HG03196 (cell line): ENCODE measurements around the gene SLX1B.
"Not testable (repeated sequence)": the region's sequence is repeated elsewhere in the genome, so short reads cannot be mapped to it uniquely, and the experiment has no call there.

Experiments
- ATAC-seq: cut with Tn5 transposase; IDR thresholded peaks from one replicate; pipeline ENCODE4 v1.9.1; 2021; ENCODE audit not compliant: unreplicated experiment

The SLX1B gene

GRCh38 chr16:29454269-29454668 lies at the start of gene SLX1B, which contains the start of gene BOLA2:
Gene SLX1B (plus strand): TSS chr16:29454533.
Gene BOLA2 (minus strand): TSS chr16:29454351. CDS start chr16:29454253, 98 bp downstream.
- ATAC-seq, result peak; percentile 79

- ATAC-seq, result not testable (repeated sequence)
Measured at GRCh38 chr16:29405249-29405648, 49.1 kb upstream of the SLX1B start.

DNA sequence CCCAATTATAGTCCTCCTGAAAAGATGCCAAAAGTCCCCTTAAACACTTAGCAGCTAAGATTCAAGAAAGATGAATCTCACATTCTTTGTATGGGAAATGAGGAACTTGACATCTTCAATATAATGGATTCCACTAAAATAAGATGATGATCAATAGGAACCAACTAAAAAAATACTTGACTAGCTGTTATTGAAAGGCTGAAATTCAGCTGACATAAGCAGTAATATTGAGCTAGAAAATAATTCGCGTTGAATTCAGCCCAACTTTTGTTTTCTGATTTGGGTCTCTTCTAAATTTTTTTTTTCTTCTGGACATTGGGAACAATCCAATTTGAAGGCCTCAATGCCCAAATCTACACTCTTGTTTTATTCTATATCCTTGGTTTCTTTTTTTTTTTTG lies 30.7 kb upstream of the SLX1B start:
- not testable (repeated sequence) for ATAC-seq

GRCh38 chr16:29425390-29425789 lies 28.9 kb upstream of the SLX1B start:
- ATAC-seq, result not testable (repeated sequence)

DNA sequence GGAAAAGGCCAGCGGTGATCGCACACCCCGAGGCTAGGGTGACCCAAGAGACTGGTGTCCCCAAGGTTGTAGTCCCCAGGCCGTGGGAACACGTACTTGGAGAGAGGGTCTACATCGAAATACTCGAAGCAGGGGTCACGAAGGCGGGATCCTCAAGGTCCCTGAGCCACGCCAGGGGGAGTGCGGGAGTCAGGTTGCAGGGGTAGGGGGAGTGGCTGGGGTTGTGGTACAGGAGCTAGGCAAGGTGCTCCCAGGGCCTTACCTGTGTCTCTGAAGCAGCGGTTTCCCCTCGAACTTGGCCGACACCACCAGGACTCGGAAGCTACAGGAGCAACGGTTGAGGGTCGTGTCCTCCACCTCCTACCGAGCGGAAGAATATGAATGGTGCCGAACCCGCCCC lies 579 bp upstream of the SLX1B start:
- peak; percentile 13 for ATAC-seq

GRCh38 chr16:29454828-29455227 lies 495 bp downstream of the SLX1B start:
- ATAC-seq, result peak; percentile 44

- not testable (repeated sequence) for ATAC-seq
Measured at GRCh38 chr16:29457660-29458059, 3.3 kb downstream of the SLX1B start.

DNA sequence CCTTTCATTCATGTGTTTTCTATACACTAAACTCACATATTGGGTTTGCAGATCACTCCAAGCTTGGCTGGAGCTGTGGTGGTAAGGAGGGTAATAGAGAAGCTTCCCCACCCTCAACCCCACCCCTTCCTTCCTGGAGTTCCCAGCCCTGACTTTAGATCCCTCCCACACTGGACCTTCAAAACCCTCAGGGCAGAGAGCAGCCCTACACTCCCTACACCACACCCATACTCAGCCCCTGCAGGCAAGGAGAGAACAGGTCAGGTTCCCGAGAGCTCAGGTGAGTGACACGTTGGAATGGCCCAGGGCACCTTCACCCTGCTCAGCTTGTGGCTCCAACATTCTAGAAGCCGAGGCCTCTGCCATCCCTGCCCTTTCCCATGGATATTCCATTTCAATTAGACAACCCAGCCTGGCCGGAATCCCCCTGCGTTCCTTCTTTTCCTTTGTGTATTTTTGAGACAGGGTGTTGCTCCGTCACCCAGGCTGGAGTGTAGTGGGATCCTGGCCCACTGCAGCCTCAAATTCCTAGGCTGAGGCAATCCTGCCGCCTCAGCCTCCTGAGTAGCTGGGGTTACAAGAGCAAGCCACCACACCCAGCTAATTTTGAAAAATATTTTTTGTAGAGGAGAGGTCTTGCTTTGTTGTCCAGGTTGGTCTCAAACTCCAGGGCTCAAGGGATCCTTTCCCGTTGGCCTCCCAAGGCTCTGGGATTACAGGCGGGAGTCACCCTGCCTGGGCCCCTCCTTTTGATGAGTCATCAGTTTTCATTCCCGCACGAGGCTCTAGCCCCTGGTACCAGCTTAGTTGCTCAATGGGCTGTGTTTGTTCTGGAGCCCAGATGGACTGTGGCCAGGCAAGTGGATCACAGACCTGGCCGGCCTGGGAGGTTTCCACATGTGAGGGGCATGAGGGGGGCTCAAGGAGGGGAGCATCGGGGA lies 5.6 kb downstream of the SLX1B start, which contains the start of gene SULT1A4:
SULT1A4 (plus strand) TSS at position 208 of the 941 bp plus-strand sequence. CDS start 1,473 bp downstream, outside the sequence.
- not testable (repeated sequence) for ATAC-seq

DNA sequence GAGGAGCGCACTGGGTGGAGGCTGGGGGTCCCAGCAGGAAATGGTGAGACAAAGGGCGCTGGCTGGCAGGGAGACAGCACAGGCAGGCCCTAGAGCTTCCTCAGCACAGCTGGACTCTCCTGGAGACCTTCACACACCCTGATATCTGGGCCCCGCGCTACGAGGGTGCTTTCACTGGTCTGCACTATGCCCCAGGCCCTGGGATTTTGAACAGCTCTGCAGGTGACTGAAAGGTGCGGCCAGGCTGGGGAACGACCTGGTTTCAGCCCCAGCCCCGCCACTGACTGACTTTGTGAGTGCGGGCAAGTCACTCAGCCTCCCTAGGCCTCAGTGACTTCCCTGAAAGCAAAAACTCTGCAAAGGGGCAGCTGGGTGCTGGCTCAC lies 6.3 kb downstream of the SLX1B start:
- not testable (repeated sequence) for ATAC-seq

DNA sequence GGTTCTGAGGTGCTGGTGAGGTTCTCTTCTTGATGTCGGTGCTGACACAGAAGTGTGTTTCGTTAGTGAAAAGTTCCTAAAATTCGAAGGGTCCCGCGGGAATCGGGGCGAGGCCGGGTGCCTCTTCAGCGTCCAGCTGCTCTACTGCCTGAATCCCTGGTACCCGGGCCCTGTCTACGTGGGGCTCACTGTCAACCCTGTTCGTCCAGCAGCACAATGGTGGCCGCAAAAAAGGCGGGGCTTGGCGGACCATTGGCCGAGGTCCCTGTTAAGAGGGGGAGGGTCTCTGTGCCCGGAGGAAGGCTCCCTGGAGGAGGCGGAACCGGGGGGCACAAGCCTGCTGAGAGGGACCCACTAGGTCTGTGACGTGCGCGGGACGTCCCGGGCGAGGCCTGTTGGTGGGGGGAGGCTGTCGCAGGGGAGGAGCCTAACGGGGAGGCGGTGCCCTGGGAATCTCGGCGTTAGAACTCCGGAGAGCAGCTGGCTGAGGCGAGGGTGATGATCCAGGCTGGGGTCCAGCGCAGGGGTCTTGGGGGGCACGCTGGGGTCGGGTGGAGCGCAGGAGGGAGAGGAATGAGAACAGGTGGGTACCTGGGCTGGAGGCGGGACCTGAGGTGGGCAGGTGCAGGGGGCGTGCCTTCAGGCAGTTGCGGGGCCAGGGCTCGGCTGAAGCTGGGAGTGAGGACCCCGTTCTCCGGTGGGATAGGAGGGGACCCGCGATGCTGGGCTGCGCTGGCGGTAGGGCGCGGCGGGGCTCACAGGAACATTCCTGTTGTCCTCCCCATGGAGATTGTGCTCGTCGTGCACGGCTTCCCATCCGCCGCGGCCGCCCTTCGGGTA lies 11.9 kb downstream of the SLX1B start:
- ATAC-seq, result not testable (repeated sequence)

- ATAC-seq, result not testable (repeated sequence)
Measured at GRCh38 chr16:29466904-29467303, 12.6 kb downstream of the SLX1B start.

- not testable (repeated sequence) for ATAC-seq
Measured at GRCh38 chr16:29467654-29468366, 13.5 kb downstream of the SLX1B start.

DNA sequence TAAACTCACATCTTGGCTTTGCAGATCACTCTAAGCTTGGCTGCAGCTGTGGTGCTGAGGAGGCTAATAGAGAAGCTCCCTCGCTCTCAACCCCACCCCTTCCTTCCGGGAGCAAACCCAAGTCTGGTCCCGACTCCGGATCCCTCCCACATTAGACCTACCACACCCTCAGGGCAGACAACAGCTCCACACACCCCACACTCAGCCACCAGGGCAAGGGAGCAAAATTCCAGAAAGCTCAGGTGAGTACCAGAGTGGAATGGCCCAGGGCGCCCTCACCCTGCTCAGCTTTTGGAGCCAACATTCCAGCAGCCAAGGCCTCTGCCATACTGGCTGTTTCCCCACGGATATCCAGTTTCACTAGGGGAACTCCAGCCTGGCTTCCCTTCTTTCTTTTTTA lies 15.3 kb downstream of the SLX1B start:
- not testable (repeated sequence) for ATAC-seq

- not testable (repeated sequence) for ATAC-seq
Measured at GRCh38 chr16:29472065-29472464, 17.7 kb downstream of the SLX1B start.

- ATAC-seq, result not testable (repeated sequence)
Measured at GRCh38 chr16:29482276-29482675, 27.9 kb downstream of the SLX1B start.

- ATAC-seq, result not testable (repeated sequence)
Measured at GRCh38 chr16:29506308-29506707, 52.0 kb downstream of the SLX1B start, which contains the start of gene NPIPB12. Gene NPIPB12 (minus strand): TSS chr16:29506408.
